Cardiac septum (tissue), 1 donor: ENCODE data around the gene RPL10. TPM values are rescaled to one million over a fixed set of nuclear protein-coding genes. Genes with fewer than 3 reads are reported as not detected.
"Not testable (repeated sequence)": the region's sequence is repeated elsewhere in the genome, so short reads cannot be mapped to it uniquely, and the experiment has no call there.

ENCODE experiments used
- DNase-seq: peaks from one replicate; pipeline ENCODE4 v3.0.0-alpha.2; 2020; ENCODE audit warnings: low spot score
- intact Hi-C: fragments of 100-400 bp; cut with DNase I; formaldehyde crosslinking; loops from one replicate; pipeline ENCODE4 v1.14.0; 2022
- total RNA-seq: library from RNA; stranded (reverse); fragmentation: NEBNext Ultra II Directional; extraction: Animal tissue kit (Norgen Biotek cat#: 25700); gene quantifications from one replicate; pipeline ENCODE4 v1.2.1, GENCODE V29; 2021
- donor health status: DM: no; HTN: no; CAD: no.

The RPL10 gene
- total RNA-seq, 1 donor from 2014 or later = 1,520 TPM

- intact Hi-C loops = loop anchor here (10.0 kb wide), 1 partner anchor 399 kb away; the partner anchor contains the start of genes HCFC1 and TMEM187
- DNase-seq = no peak
Observed at GRCh38 chrX:154373340-154374306, 24.6 kb upstream of the RPL10 start.

GRCh38 chrX:154374313-154375155 is 23.6 kb upstream of the RPL10 start, which contains the start of gene FLNA:
Gene FLNA (minus strand): TSS chrX:154374634. CDS start chrX:154371245, 3,389 bp downstream.
- DNase-seq = no peak
- intact Hi-C loops = loop anchor here (10.0 kb wide), 1 partner anchor 400 kb away; the partner anchor contains the start of genes HCFC1 and TMEM187

GRCh38 chrX:154375156-154375504 is 23.0 kb upstream of the RPL10 start:
- intact Hi-C loops = loop anchor here (10.0 kb wide), 1 partner anchor 400 kb away; the partner anchor contains the start of genes HCFC1 and TMEM187
- DNase-seq = no peak

DNA sequence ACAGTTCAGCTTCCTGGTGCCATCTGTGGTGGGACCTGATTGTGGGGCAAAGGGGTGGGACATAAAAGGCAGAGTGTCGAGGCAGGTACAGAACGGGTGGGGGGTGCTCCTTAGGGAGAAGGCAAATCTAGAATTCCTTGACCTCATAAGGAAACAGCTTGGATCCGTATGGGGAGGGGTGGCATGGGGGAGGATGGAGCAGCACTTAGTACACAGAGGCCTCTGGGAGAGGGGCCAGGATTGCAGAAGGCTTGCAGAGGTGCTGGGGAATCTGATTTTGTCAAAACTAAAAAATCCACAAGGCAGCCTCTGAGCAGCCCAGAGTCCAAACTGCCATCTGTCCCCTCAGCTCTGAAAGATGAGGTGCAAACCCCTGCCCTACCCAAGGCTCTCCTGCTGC is 21.4 kb upstream of the RPL10 start:
- intact Hi-C loops = loop anchor here (10.0 kb wide), 1 partner anchor 402 kb away; the partner anchor contains the start of genes HCFC1 and TMEM187
- no peak for DNase-seq

DNA sequence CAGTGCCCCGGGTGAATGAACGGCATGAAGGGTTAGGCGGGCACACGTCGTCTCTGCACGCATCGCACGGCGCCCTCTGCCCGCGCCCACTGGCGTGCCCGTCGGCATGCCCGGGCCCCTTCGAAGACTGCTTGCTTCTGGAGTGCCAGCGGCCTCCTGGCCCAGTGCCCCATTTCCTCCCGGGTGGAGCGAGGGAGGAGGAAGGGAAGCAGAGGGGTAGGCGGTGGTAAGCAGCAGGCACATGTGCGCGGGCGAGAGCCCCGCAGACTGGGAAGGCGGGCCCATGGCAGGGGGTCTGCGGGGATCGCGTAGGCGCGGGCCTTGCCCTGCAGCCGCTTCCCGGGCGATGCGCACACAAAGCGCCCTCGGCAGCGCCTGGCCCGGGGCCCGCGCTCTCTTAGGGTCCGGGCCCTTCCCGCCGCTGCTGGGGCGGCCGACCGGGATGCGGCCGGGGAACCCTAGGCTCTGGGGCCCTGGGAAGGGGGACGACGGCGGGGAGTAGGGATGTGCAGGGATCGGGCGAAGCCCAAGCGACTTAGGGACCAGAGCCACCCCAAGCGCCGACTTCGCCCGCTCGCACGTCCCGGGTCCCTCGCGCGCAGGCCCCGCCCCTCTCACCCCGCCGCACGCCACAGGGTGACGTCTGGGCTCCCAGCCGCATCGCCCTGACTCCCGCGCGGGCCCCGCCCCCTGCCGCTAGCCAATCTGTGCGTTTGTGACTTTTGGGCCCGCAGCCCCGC is 19.9 kb upstream of the RPL10 start:
- intact Hi-C loops = loop anchor here (10.0 kb wide), 1 partner anchor 403 kb away; the partner anchor contains the start of genes HCFC1 and TMEM187
- DNase-seq = no peak

GRCh38 chrX:154378799-154379568 is 19.2 kb upstream of the RPL10 start, which contains the start of gene EMD:
Gene EMD (plus strand): TSS chrX:154379295. CDS start chrX:154379485, 190 bp downstream.
- intact Hi-C loops = loop anchor here (10.0 kb wide), 1 partner anchor 404 kb away; the partner anchor contains the start of genes HCFC1 and TMEM187
- DNase-seq = peak; percentile 97

DNA sequence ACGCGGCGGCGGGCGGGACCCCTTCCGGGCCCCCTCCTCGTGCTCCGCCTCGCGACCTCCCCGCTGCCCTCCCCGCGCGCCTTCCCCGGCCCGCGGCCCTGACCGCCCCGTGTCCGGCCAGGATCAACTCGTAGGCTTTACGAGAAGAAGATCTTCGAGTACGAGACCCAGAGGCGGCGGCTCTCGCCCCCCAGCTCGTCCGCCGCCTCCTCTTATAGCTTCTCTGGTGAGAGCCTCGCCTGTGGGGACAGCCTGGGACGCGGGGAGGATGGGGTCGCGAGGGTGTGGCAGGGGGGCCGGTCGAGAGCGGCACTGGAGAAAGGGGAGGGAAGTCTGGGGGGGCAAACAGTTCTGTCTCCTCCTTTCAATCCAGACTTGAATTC is 18.6 kb upstream of the RPL10 start:
- DNase-seq = no peak
- intact Hi-C loops = loop anchor here (10.0 kb wide), 1 partner anchor 405 kb away; the partner anchor contains the start of genes HCFC1 and TMEM187

GRCh38 chrX:154380153-154380552 is 18.0 kb upstream of the RPL10 start:
- DNase-seq = no peak
- intact Hi-C loops = no loop called here

- intact Hi-C loops = no loop called here
- no peak for DNase-seq
Observed at GRCh38 chrX:154380787-154381186, 17.4 kb upstream of the RPL10 start.

- intact Hi-C loops = no loop called here
- no peak for DNase-seq
Observed at GRCh38 chrX:154381271-154381670, 16.9 kb upstream of the RPL10 start.

DNA sequence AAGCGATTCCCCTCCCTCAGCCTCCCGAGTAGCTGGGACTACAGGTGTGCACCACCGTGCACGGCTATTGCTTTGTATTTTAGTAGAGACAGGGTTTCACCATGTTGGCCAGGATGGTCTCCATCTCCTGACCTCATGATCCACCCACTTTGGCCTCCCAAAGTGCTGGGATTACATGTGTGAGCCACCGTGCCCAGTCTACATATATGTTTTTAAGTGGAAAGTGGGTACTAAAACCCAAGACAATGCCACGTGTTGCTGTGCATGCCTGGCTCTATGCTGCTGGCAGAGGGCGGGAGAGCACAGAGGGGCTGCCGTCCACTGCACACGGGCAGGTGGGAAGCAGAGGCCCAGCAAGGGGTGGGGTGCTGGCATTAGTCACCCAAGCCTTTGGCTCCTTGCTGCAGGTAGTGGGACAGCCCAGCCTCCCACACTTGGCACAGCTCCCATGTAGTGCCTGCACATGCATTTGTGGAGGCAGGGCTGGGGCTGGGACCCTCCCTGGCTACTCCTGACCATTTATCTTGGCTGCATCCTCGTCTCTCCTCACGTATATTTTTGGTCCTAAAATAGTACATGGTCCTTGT is 15.6 kb upstream of the RPL10 start:
- no peak for DNase-seq

GRCh38 chrX:154383359-154384283 is 14.6 kb upstream of the RPL10 start:
- intact Hi-C loops = no loop called here
- no peak for DNase-seq

More for the DNA sequence above, 15.6 kb upstream of the RPL10 start:
- intact Hi-C loops = no loop called here

DNA sequence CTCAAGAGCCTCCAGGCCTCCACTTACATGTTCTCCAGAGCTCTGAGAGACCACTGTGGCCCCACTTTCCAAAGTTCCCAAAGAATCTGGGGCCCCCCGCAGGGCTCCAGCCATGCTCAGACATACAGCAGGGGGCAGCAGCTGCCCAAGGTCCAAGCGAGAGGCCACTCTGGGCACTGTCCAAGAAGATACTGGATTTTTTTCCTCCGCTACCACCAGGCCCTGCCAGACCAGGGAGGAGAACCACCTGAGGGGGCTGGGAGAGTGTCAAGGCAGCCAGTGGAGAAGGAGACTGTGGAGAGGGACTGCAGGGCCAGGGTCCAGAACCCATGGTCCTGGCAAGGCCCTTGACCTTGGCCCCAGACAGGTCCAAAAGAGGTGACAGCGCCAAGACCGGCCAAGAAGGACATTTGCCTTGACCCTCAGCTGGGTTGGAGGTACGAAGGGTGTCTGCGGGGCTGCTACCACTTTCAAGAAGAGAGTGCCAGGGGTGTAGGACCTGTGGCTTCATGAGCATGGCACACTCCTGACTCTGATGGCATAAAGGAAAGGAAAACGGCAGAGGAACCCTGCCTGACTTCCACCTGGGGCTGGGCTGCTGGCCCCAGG is 13.8 kb upstream of the RPL10 start:
- intact Hi-C loops = no loop called here
- no peak for DNase-seq

DNA sequence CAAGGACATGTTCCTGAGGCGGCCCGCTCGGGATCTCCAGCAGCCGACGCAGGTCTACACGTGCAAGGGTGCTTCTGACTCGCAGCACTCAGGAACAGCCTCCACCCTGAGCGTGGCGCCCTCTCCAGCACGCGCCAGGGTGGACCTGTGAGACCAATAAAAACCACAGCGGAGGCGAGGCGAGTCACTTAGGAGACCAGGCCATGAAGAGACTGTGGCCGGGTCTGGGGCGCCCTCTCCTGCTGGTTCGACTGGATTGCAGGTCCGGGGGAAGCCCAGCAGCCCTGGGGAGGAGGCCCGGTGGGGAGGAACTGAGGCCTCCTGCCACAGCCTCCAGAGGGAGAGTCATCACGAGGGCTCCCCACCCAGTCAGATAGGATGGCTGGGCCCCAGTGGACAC is 10.1 kb upstream of the RPL10 start:
- intact Hi-C loops, DNase-seq: not testable (repeated sequence)

- intact Hi-C loops, DNase-seq: not testable (repeated sequence)
Observed at GRCh38 chrX:154388649-154389048, 9.5 kb upstream of the RPL10 start.
